Measurements from ENCODE around the gene POLR1A. TPM values are rescaled to one million over a fixed set of nuclear protein-coding genes. Genes with fewer than 3 reads are reported as not detected.

POLR1A gene
- total RNA-seq, 2 donors from 2014 or later = 19.0 to 38.2 TPM

DNA sequence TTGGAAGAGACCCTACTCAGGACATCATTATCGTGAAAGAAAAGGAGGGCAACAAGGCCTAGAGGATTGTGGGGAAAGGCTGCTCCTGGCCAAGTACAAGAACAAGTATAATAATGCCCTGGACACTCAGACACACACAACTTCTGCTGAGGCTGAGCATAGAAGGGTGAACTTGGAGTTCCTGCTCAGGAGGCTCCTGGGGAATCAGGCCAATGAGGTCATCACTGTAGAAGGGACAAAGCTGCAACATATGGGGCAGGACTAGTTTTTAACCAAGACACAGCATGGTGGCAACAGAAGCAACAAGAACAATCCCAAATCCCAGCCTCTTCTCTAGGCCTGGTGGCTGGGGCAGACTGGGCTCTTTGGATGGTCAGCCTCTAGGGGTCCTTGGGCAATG is 102.6 kb downstream of the POLR1A start:
- ATAC-seq (ENCODE audit: insufficient number of reproducible peaks, low FRiP score, low read depth) (no peak), DNase-seq (ENCODE audit: low spot score) (no peak)
- peaks cover 27 to 32% of the 10 kb centered on the region in 2 donors for H3K4me1 ChIP-seq (ENCODE audit: control insufficient read depth in 1 of 2, low read depth in 2 of 2)
- no peak overlapping the region for H3K27ac ChIP-seq
- TF ChIP-seq, protein P1, sequence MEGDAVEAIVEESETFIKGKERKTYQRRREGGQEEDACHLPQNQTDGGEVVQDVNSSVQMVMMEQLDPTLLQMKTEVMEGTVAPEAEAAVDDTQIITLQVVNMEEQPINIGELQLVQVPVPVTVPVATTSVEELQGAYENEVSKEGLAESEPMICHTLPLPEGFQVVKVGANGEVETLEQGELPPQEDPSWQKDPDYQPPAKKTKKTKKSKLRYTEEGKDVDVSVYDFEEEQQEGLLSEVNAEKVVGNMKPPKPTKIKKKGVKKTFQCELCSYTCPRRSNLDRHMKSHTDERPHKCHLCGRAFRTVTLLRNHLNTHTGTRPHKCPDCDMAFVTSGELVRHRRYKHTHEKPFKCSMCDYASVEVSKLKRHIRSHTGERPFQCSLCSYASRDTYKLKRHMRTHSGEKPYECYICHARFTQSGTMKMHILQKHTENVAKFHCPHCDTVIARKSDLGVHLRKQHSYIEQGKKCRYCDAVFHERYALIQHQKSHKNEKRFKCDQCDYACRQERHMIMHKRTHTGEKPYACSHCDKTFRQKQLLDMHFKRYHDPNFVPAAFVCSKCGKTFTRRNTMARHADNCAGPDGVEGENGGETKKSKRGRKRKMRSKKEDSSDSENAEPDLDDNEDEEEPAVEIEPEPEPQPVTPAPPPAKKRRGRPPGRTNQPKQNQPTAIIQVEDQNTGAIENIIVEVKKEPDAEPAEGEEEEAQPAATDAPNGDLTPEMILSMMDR (IDR thresholded peaks at IDR 0.05) = no peak
- H3K36me3 ChIP-seq = no peaks in the 10 kb centered on the region
- H3K4me3 ChIP-seq = no peak overlapping the region
- H3K9me3 ChIP-seq = no peaks in the 10 kb centered on the region
- no peaks in the 10 kb centered on the region for H3K27me3 ChIP-seq (replicated peaks; ENCODE audit: insufficient read depth)

DNA sequence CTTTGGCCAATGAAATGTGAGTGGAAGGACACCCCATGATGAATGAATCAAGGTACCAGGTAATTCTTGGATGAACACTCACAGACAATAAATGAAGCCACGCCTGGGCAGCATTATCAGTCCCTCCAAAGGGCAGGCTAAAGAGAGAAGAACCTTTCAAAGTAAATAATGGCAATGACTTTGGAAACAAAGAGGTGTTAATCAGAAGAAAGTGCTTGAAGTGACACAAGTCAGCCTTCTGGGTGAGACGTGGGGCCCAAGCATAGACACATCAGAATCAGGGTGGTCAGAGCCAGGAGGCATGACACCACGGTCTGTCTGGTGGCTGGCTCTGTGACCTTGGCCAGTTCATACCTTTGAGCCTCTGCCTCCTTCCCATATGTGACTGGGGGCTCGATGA is 103.3 kb downstream of the POLR1A start:
- Histone ChIP-seq H3K27ac (no peak overlapping the region), H3K4me1 (ENCODE audit: control insufficient read depth in 1 of 2, low read depth in 2 of 2) (peaks cover 35 to 39% of the 10 kb centered on the region in 2 donors), H3K4me3 (no peak overlapping the region), H3K36me3 (no peaks in the 10 kb centered on the region), H3K27me3 (replicated peaks; ENCODE audit: insufficient read depth) (no peaks in the 10 kb centered on the region), H3K9me3 (no peaks in the 10 kb centered on the region)
- DNase-seq (ENCODE audit: low spot score) = no peak
- TF ChIP-seq, protein P1 (IDR thresholded peaks at IDR 0.05) = no peak
- no peak for ATAC-seq (ENCODE audit: insufficient number of reproducible peaks, low FRiP score, low read depth)

DNA sequence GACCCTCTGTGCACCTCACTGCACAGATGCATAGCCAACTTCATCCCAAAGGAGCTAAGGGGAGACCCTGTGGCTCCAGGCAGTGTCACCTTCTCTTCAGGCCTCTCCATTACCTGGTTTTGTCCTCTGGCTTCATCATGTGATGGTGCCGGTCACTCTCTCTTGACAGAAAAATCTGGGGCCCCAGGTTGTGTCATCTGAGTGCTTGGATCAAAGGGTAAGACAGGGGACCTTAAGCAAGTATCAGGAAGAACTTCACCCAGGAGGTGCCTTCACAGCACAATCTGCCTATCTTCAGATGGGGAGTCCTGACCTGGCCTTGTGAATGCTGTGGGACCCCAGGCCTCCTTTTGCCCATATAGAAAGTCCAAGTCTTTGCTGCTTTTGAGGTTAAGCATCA is 104.4 kb downstream of the POLR1A start:
- ATAC-seq (ENCODE audit: insufficient number of reproducible peaks, low FRiP score, low read depth) (no peak), DNase-seq (ENCODE audit: low spot score) (no peak)
- peaks cover 45 to 50% of the 10 kb centered on the region in 2 donors for H3K4me1 ChIP-seq (ENCODE audit: control insufficient read depth in 1 of 2, low read depth in 2 of 2)
- no peaks in the 10 kb centered on the region for H3K36me3 ChIP-seq
- no peaks in the 10 kb centered on the region for H3K27me3 ChIP-seq (replicated peaks; ENCODE audit: insufficient read depth)
- H3K27ac ChIP-seq = peak overlapping the region; percentile 88 to 92
- TF ChIP-seq, protein P1 (IDR thresholded peaks at IDR 0.05) = no peak
- no peaks in the 10 kb centered on the region for H3K9me3 ChIP-seq
- H3K4me3 ChIP-seq = no peak overlapping the region

DNA sequence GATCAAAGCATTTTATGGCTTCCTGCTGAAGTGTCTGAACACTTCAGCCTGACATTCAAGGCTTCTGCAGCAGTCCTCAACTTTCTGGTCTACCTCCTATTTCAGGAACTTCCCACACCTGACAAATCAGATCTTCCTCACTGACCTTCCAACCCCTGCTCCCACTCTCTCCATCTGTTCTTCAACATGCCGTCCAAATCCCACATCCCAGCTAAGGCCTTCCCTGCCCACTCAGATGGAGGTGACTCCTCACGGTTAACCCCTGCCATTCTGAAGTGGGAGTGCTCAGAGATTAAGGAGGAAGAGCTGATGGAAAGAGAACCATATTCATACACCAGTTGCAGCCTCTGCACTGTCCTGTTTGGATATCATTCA is 104.8 kb downstream of the POLR1A start:
- no peak for DNase-seq (ENCODE audit: low spot score)
- ATAC-seq (ENCODE audit: insufficient number of reproducible peaks, low FRiP score, low read depth) = no peak

GRCh38 chr2:86000131-86000937 is 105.4 kb downstream of the POLR1A start:
- TF ChIP-seq, protein P1 (IDR thresholded peaks at IDR 0.05) = no peak
- no peak for DNase-seq (ENCODE audit: low spot score)
- H3K27ac ChIP-seq = peak overlapping the region; percentile 88 to 92
- no peak for ATAC-seq (ENCODE audit: insufficient number of reproducible peaks, low FRiP score, low read depth)
- H3K4me3 ChIP-seq = no peak overlapping the region
- H3K27me3 ChIP-seq (replicated peaks; ENCODE audit: insufficient read depth) = no peaks in the 10 kb centered on the region
- H3K9me3 ChIP-seq = no peaks in the 10 kb centered on the region
- peaks cover 49 to 57% of the 10 kb centered on the region in 2 donors for H3K4me1 ChIP-seq (ENCODE audit: control insufficient read depth in 1 of 2, low read depth in 2 of 2)
- H3K36me3 ChIP-seq = no peaks in the 10 kb centered on the region

More for the DNA sequence above, 104.8 kb downstream of the POLR1A start:
- no peaks in the 10 kb centered on the region for H3K9me3 ChIP-seq
- peaks cover 49 to 54% of the 10 kb centered on the region in 2 donors for H3K4me1 ChIP-seq (ENCODE audit: control insufficient read depth in 1 of 2, low read depth in 2 of 2)
- H3K4me3 ChIP-seq = no peak overlapping the region
- TF ChIP-seq, protein P1 (IDR thresholded peaks at IDR 0.05) = no peak
- no peaks in the 10 kb centered on the region for H3K27me3 ChIP-seq (replicated peaks; ENCODE audit: insufficient read depth)
- H3K27ac ChIP-seq = peak overlapping the region; percentile 88 to 92
- no peaks in the 10 kb centered on the region for H3K36me3 ChIP-seq
